Measurements from ENCODE around the gene C15orf39.

DNA sequence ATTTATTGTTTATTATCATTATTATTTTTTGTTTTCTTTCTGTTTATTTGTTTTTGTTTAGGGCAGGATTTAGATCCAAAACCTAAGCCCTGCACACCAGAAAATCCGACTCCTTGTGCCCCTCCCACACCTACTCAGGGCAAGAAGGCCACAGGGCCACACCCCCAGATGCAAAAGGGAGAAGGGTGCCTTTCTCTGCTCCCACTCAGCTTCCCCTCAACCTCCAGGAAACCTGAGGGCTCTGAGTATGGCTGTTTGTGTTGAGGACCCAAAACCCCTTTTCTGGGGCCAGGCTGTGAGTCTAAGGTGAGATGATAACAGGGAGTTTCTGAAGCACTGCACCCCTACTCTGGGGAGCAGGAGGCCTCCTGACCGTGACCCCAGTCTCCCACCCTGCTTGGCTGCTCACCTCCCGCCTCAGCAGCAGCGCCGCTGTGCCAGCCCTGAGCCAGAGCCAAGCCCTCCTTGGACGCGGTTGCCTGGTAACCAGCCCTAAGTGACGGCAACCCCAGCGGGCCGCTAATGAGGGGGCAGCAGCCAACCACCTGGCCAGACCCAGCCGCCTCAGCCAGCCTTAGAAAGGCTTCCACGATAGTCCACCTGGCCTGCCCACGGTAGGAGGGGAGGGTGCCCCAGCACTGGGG is 6.4 kb upstream of the C15orf39 start:
- TF ChIP-seq, protein P1, sequence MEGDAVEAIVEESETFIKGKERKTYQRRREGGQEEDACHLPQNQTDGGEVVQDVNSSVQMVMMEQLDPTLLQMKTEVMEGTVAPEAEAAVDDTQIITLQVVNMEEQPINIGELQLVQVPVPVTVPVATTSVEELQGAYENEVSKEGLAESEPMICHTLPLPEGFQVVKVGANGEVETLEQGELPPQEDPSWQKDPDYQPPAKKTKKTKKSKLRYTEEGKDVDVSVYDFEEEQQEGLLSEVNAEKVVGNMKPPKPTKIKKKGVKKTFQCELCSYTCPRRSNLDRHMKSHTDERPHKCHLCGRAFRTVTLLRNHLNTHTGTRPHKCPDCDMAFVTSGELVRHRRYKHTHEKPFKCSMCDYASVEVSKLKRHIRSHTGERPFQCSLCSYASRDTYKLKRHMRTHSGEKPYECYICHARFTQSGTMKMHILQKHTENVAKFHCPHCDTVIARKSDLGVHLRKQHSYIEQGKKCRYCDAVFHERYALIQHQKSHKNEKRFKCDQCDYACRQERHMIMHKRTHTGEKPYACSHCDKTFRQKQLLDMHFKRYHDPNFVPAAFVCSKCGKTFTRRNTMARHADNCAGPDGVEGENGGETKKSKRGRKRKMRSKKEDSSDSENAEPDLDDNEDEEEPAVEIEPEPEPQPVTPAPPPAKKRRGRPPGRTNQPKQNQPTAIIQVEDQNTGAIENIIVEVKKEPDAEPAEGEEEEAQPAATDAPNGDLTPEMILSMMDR (IDR thresholded peaks at IDR 0.05; ENCODE audit: low read length) = no peak
- TF ChIP-seq EZH2 (IDR thresholded peaks at IDR 0.05; ENCODE audit: borderline replicate concordance, low read length) = no peak

Data from OCI-LY1 (cell line).